COR-L47 (cell line): Measurements from ENCODE around the gene ABCF2.

ENCODE experiments used
- DNase-seq: peaks from one replicate; lab custom pipeline; 2025; lab: John Stamatoyannopoulos, UW

ABCF2 gene

DNA sequence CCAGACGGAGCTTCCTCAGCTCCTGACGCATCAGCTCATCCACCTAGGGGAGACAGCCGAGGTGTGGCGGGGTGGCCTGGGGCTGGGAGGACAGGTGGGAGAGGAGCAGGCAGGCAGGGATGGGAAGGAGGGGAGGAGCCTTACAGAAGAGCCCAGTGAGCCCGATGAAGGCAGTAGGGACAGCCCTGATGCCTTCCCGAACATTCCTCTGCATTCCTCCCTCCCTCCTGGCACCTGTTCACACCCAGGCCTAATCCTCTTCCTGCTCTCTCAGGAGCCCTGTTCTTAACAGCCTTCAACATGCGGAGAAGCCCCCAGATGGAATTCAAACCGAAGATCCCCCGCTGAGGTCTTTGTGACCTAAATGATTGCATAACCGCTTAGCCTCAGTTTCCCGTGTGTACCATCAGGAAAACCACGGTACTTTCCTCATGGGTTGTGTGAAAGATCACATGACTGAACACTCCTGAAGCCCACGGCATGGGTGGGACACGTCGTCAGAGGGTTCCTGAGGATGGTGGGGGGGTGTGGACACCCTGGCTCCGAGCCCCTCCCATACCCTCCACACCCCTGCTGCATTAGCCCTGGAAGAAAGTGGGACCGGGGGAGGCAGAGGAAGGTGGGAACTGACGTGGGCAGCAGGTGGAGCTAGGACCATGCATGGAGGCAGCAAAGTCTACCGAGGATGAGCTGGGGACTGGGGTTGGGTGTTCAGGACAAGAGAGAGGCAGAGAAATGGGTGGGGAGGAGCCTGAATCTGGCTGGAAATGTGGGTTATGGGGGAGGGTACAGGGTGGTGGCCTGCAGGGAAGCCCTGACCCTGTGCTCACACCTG lies 31.2 kb downstream of the ABCF2 start:
- no peak for DNase-seq

DNA sequence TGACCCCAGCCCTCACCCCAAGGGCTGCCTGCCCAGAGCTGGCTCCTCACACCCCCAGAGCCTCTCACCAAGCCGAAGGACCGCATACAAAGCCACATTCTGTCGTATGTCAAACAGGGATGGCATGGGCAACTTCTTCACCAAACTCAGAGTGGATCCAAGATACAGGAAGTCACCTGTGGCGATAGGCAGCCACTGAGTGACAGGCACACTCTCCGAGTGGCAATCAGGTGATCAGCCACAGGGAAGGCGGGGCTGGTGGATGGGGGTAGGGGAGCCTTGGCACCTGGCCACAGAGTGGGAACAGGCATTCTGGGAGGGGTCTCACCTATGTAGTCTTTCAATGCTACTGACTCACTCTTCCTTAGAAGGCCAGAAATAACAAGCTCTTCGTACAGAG lies 32.8 kb downstream of the ABCF2 start:
- no peak for DNase-seq

DNA sequence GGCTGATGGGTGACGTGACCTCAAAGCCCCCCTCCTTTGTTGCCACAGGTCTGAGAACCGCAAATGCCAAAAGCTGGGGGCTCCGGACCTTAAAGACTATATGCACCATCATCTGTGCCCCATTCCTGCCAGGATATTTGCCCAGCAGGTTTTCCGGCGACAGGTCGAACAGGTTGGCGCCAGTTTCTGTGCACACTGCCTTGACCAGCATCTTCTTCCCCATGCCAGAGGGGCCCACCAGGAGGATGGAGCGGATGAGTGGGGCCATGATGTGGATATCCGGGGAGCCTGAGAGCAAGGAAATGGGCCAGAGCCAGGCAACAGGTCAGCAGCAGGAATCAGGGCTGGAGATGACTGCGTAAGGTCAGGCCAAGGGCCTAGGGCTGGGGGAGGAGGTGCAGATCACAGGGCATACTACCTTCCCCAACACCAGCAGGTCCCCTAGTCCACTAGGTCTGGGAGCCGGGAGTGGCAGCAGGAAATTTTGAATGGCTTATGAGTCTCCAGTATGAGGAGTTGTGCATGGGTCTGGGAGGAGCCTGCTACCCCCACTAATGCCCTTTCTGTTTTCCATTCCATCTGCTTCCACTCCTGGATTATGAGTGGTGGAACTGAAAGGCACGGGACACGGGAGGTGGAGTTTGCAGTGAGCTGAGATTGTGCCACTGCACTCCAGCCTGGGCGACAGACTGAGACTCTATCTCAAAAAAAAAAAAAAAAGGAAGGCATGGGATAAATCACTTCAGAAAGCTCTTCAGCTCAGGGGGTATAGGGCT lies 33.6 kb downstream of the ABCF2 start:
- no peak for DNase-seq

DNA sequence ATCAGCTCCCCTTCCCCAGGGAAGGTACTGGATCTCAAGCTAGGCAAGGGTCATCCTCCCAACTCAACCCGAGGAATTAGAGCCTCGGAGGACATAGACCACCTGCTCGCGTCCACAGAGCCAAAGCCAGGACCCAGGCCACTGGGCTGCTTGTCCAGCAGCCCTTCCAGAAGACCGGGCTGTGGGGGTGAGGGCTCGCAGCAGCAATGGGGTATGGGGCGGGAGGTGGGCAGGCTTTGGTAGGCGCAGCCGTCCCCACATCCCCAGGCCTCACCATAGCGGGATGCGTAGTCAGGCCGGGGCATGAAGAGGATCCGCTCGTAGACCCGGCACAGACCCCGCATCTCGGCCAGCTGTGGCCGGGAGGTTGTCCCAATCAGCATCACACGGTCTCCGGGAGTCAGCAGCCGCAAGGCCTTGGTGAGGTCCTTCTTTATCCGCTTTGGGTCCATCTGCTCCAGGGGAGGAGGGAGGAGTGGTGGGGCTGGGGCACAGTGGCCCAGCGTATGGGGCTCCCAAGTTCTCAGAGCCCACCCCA lies 34.9 kb downstream of the ABCF2 start:
- DNase-seq, result no peak

DNA sequence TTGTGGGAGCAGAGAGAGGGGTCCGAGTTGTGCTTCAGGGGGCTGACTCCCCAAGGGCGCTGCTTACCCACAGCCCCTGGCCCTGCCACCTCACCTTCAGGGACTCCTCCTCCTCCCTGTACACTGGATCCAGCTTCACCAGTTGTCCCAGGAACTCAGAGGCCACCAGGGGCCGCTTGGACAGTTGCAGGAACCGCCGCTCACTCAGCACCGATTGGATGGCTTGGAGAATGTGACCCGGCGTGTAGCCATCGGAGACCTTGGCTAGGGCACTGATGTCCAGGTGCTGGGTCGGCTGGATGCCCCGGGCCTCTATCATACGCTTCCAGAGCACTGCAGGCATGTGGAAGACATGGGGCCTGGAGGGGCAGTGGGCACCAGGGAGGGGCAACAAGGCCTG lies 35.5 kb downstream of the ABCF2 start:
- DNase-seq, result no peak

DNA sequence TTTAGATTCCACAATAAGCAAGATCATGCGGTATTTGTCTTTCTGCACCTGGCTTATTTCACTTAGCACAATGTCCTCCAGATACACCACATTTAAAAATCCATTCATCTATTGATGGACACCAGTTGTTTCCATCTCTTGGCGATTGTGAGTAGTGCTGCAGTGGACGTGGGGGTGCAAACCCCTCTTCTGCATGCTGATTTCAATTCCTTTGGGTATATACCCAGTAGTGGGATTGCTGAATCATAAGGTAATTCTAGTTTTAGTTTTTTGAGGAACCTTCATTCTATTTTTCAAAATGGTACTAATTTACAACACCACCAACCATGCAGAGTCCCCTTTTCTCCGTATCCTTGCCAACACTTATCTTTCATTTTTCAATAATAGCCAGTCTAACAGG lies 38.0 kb downstream of the ABCF2 start:
- DNase-seq, result no peak

DNA sequence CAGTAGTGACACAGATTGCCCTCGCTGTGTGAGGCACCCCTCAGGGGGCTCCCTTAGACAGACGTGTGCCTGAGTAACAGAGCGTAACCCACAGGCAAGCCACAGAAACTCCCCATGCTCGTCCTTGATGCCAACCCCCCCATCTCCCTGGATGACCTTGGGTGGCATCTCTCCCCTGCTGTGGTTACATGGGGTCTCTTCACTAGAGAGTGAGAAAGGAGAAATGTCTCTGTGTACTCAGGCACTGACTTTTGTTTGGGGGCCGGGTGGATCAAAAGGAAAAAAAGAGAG lies 38.8 kb downstream of the ABCF2 start:
- no peak for DNase-seq

DNA sequence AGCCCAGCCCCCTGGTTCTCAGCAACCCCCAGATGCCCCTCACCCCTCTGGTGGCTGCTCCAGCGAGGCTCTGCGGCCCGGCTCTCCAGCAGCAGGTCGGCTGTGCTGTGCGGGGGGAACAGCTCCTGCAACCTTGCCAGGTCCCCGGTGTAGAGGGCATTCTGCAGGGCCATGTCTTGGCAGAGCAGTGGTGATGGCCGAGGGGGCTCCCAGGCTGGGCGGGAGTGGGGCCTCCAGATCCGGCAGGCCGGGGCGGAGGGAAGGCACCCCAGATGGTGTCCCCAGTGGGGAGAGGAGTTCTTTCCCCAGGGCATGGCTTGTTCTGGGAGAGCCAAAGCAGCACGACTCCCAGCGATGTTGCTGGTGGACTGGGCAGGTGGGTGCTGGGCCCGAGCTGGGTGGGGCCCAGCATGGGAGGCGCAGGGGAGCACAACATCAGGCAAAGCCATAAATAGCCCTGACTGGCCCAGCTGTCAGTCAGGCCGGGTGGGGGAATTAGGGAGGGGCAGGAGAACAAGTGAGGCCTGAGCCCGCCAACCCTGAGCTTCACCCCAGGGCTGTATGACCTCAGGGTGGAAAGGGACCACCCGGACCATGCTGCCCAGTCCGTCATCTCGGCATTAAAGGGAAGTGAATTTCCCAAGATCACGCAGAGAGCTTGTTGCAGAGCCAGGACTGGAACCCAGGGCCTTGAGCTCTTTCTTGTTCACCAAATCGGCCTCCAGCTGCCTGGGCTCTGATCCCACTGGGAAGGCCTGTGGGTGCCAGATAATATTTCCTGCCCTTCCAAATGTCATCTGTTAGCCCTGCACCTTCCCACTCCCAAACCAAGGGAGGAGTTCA lies 39.4 kb downstream of the ABCF2 start:
- DNase-seq, result no peak

DNA sequence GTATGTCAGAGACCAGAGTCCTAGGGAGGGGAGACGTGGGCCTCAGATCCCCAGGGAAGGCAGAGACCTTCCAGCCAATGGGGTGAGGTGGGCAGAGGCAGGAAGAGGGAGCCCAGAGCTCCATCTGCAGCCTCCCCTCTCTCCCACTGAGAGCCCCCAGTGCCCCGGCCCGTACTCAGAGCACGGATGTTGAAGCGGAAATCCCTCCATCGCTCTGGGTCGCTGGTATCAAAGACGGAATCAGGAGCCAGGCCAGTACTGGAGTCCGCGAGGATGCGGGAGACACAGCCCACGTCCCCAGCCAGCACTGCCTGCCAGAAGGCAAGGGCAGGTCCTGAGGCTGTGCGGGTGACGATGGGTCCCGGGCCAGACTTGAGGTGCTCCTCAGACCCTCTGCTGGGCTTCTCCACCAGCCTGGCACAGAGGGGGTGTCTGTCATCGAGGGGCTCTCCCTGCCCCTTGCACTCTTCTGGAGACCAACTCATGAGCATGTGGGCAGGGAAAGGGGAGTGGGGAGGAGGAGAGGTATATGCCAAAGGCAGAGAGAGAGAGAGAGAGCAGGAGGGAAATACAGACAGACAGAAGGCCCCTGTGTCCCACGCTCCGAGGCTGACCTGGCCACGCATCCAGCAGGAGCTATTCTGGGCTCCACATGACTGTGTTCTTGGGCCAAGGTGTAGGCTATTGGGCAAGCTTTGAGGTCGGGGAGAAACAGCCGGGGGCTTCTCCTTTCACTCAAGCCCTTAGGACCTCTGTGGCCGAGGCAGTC lies 40.2 kb downstream of the ABCF2 start, which contains the start of gene ASB10:
TSS of gene ASB10 (minus strand) at position 611 of the 769 bp plus-strand sequence. CDS start at position 491, 120 bp downstream.
- DNase-seq, result no peak

DNA sequence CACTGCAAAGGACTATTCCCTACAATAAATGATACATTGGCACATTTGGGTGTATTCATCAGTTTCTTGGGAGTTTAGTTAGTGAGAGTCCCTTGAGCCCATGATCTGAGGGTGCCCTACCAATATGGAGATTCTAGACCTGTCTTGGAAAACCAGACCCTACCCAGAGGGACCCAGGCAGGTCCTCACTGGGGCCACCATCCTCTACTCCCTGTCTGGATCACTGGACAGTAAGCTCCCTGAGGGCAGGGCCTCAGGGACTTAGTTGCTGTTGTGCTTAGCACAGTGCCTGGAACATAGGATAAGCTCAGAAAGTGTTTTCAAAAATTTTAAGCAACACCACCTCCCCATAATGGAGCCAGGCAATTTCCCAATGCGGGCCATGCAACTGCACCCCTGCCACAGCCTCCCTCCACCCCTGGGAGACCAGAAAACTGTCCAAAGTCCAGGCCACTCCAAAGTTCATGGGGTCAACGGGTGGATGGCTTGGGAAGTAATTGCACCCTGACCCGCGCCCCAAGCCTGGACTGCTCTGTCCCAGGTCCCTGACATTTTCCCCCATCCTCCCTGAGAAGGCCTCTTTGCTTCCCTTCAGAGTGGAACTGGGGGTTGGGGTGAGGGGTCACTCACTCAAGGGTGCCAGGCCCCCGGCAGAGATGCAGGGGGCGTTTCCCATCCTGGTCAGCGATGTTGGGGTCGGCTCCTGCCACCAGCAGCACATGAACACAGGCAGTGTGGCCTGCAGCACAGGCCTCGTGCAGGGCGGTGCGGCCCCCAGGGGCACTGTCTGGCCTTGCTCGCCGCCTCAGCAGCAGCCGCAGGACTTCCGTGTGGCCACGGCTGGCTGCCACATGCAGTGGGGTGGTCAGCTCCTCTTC lies 41.0 kb downstream of the ABCF2 start:
- no peak for DNase-seq

DNA sequence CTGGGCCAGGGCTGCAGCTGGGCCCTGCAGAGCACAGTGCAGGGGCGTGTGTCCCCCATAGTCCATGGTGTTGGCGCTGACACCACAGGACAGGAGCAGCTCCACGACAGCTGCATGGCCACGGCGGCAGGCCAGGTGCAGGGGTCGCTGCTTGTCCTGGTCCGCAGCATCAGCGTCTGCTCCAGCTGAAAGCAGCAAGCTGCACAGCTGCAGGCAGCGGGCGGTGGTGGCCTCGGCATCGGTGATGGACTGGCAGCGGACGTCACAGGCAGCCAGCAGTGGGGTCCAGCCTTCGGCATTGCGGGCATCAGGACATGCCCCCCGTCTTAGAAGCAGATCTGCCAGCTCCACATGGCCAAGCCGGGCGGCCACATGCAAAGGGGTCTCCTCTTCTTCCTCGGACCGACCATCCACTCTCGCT lies 46.0 kb downstream of the ABCF2 start:
- DNase-seq, result no peak

DNA sequence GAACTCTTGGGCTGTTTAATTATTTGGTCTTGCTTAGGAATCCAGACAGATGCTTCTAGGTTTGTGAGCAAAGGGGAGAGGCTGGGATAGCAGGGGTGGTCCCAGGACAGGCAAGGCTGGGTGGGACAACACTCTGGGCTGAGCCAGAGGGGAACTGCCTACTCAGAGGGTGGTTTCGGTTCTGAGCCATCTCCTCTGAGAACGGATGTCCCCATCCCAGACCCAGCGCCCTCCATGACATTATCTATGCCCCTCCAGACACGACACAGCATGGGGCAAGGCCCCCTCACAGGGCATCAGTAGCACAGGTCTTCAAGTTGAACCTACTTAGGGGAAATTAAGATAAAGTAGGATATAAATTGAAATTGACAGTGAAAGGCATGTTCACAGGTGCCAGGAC lies 47.1 kb downstream of the ABCF2 start:
- DNase-seq, result no peak

DNA sequence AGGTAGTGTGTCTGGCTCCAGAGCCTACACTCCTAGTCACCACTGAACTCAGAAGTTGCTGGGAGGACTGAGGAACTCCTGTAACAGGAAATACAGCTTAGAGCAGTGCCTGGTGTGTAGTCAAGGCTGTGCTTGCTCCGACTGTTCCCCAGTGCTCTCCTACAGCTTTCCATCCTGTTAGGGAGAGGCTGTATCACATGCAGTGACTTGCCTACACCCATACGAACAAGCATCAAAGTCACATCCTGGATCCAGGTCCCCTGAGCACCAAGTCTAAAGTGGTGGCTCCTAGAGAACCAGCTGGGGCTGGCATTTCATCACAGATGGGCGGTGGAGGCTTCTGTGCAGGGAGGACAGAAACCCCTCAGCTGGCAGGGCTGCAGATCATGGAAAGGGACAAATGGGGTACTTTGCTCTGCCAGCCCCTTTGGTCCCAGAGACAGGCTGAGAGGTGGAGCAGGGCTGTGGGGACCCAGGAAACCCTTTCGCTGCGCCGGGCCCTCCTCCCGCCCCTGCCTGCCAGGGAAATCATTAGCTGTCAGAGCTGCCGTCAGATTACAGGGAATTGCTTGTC lies 47.6 kb downstream of the ABCF2 start:
- no peak for DNase-seq

DNA sequence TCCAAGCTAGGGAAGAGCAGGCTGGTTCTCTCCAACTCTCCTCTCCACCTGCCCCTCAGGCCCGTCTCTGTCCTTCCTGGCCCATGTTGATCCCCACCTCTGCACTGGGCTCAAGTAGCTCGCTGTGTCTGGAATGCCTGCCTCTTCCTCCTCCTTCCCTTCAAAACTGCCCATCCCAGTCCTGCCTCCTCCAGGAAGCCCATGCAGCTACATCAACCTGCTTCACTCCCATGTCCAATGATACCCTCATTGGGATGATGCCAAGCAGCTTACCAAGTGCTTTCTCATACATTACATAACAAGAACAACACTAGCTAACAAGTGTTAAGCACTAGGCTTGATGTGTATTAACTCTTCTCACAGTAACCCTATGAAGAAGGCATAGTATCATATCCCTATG lies 48.2 kb downstream of the ABCF2 start:
- no peak for DNase-seq

DNA sequence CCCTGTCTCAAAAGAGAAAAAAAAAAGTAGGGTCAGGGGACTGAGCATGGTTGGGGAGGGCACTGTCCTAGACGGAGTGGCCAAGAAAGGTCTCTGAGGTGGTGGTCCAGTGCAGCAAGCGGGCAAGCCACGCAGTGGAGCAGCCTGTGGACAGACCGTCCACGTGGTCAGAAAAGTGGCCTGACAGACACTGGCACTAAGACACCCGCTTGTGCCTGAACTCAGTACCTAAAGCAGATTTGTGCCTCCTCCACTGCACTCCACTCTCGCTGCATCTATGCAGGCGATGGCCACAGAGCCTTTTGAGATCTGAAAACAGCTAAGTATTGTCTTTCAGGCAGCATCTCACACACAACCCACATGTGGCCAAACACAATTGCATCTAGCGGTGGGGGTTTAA lies 48.8 kb downstream of the ABCF2 start:
- no peak for DNase-seq

DNA sequence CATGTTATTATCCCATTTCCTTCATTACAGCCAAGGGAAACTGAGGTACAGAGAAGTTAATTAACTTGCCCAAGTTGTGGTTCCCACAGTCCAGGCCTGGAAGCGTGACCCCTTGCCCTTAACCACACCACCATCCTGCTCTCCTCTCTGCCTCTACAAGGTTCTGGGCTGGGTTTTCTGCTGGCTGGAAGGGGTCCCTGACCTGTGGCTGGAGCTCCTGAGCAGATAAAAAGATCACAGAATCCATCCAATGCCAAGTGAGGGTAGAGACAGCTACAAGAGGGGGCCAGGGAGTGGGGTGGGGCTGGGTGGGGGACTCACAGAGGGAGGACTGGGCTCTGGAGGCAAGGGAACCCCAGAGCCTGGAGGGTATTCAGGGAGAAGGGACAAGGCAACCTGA lies 49.7 kb downstream of the ABCF2 start:
- DNase-seq, result no peak

DNA sequence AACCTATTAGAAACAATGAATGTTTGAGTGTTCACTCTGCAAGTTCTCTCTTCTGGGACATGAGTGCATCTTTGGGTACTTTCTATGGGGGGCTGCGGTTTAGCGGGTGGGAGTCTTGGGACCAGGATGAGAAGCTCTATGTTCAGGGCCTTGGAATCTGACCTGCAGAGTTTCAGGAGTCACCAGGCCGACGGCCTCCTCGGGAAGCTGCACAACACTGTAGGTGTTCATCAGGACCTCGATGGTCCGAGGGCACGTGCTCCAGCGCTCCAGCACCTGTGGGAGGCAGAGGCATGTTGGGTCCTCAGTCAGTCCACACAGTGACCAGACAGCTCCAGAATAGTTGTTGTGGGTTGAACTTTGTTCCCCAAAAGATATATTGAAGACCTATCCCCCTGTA lies 50.6 kb downstream of the ABCF2 start:
- DNase-seq, result no peak

DNA sequence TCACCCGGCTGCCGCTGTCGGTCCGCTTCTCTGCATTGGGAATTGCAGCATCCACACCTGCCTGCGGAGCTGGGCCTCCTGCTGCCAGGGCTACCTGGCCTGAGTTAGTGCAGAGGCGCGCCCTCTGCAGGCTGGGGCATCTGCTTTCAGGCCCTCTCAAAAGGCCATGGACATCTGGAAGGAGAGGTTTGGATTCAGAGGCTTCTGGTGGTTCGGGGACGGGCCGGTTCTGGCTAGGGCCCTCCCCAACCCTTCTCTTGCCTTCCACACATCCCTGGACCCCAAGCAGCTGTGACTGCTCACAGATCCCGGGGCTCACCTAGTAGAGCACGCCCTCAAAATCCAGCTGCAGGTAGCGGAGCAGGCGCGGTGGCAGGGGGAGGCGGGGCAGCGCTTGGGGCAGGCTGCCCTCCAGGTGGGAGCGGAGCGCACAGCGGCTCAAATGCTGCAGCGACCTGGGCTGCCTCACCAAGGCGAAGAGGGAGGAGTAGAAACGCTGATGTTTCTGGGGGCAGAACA lies 51.2 kb downstream of the ABCF2 start:
- DNase-seq, result no peak

DNA sequence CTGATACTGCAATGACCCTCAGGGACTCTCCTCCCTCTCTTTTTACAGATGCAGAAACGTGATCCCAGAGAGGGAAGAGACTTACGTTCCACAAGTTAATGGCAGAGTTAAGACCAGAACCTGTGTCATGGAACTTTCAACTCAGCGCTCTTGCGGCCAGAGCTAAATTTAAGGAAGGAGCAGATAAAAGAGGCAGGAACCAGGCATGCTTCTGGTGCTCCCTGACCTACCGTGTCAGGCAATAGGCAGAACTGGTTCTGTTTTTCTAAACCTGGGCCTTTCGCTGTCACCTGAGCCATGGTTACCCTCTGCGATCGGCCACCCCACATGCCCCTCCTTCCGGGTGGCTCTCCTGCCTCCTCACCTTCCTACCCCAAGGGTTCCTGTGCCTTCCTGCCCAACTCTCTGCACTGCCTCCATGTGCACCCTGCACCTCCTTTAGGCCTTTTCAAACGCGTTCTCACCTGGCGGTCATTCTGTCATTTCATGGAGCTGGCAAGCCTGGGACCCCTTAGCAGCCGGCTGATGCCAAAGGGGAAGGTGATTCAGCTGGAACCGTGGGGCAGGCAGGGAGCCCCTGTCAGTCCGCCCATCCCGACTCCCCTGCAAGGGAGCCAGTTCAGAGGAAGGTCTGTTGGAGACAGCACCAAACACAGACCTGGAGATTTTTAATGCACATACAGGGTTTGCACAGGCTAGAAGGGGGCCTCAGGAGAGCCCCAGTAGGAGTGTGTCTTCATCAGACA lies 51.8 kb downstream of the ABCF2 start:
- no peak for DNase-seq
